ELF-1 (cell line): Measurements from ENCODE around the gene PLA2G15.
"Not testable (repeated sequence)": the region's sequence is repeated elsewhere in the genome, so short reads cannot be mapped to it uniquely, and the experiment has no call there.

Experiments
- DNase-seq: peaks from one replicate; pipeline ENCODE4 v3.0.0-alpha.2; 2016; ENCODE audit warnings: low read depth, low spot score

PLA2G15 gene

DNA sequence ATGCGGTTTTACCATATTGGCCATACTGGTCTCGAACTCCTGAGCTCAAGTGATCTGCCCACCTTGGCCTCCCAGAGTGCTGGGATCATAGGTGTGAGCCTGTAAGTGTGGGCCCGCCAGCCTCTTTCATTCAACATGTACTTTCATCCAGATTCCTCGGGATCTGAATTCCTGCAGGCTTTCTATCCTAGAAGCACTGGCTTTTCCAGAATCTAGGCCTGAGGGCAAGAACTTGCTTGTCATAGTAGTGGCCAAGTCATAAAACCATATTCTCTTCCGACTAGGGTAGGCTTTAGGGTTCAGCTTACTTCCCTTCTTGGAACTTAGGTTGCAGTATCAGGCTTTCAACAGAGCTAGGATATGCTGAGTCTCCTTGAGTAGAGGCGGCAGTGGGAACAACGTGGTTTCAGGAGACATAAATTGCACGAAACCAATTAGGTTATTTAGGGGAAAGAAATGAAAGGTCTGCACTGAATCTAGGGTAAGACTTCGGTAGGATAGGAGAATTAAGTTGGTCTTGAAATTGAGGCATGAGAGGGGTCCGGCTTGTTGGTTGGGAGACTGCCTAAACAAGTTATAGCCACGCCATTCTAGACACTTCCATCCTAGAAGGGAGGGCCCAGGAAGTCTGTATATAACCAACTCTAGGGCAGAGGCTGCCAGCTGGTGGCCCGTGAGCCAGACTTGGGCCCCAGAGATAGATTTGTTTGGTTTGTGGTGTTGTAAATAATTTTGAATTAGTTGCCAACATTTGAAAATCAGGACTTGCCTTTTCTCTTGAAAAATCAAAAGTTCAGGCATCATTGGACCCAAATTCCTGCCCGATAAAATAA is 34.8 kb downstream of the PLA2G15 start:
- DNase-seq, result no peak

DNA sequence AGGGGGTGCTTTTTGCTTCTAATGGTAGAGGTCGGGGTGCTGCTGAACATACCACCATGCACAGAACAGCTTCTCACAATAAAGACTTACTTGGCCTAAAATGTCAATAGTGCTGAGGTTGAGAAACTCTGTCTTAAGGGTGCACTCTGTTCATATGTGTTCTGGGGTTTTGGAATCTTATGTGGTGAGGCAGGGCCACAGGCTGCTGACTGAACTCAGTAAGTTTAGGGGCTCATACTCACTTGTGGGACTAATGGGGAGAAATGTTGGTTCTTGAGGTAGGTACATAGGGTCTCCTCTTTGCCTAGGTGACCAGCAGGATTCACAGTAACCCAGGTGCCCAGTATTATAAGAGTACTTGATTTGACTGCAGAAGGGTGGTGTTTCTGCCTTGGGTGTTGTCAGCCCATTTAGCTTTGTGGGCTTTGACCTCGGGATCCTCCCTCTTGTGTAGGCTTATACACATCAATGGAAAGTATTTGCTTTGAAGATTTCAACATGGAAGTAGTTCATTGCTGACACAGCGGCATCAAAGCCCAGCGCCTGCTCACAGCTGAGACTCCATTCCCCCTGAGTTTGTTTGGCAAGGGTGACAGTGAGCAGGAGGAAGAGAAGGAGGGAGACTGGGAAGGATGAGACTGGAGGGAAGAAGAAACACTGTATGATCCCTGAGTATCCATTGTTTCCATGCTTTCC is 36.3 kb downstream of the PLA2G15 start:
- DNase-seq, result no peak

DNA sequence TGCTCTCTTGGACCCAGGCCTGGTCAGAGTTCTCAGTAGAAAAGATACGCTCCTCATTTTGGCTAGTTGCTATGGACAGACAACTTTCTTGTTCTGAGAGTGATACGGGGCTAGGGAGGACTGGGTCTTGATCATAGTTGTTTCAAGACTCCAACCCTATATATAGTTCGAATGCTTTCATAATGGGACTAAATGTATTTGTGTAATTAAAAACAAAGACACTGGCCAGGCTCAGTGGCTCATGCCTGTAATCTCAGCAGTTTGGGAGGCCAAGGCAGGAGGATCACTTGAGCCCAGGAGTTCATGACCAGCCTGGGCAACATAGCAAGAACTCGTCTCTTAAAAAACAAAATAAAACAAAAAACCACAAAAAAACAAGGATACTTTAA is 36.9 kb downstream of the PLA2G15 start:
- no peak for DNase-seq

DNA sequence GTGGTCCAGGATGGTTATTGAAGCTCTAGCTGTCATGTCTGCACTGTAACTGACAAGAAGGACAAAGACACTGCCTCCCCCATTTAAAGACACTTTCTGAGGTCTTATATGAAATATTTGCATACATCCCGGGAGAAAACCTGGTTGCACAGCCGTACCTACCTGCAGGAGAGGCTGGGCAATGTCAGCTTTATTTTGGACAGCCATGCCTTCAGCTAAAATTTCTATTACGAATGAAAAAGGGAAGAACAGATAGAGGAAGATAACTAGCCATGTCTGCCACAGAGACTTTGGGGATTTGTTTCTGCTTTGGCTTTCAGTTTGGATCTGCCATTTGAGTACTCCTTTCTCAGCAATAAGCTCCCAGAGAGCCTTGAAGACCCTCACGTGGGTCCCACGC is 38.2 kb downstream of the PLA2G15 start:
- no peak for DNase-seq

DNA sequence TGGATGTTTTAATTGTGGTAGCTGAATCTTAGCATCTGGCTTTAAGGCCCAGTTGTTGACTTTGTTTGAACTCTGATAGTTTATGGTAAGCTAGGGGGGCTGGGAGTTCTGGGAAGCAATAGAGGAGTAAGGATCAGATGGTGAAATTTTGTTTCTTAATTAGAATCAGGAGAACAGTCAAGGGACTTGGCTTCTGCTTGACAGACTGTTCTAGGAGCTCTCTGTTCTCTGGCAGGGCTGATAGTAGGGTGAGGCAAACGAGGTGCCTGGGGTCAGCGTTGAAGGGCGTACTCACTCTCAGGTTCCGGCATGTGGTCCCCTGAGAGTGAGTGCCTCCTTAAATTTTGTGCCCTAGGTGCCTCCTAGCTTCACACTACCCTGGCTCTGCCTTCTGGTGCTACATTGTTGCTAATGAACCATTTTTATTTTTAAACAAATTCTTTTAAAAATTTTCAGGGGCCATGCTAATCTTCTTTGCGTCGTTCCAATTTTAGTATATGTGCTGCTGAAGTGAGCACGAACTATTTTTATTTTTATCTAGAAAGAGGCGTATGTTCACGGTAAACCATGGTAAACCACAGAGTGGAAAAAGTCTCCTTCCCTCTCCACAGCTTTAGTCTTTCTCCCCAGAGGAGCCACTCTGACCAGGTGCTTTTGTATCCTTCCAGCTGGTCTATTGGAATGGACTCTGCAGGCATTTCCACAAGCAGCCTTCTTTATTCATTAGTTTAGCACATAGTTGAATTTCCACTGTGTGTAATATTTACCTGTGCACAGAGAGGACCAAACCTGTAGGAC is 38.8 kb downstream of the PLA2G15 start:
- no peak for DNase-seq

DNA sequence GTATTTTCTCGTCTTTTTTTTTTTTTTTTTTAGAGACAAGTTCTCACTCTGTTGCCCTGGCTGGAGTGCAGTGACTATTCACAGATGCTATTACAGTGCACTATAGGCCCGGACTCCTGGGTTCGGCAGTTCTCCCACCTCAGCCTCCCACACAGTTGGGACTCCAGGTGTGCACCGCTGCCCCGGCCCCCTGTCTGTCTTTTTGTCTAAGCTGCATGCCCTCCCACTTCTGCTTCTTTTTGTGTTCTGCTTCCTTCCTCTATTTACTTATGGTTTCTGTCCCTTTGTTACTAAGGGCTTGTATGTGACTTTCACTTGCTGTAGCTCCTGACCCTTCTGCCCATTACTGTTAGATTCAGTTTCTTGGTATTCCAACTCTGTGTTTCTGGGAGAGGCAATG is 39.7 kb downstream of the PLA2G15 start:
- DNase-seq, result no peak

DNA sequence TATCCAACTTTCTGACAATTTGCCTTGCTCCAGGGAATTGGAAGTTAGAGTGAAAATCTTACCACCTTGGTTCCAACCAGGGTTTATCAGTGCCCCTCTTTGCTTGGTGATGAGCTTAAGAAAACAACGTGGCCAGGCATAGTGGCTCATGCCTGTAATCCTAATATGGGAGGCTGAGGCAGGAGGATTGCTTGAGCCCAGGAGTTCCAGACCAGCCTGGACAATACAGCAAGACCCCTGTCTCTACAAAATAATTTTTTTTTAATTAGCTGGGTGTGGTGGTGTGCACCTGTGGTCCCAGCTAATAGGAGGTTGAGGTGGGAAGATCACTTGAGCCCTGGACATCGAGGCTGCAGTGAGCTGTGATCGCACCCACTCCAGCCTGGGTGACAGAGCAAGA is 40.5 kb downstream of the PLA2G15 start:
- no peak for DNase-seq

DNA sequence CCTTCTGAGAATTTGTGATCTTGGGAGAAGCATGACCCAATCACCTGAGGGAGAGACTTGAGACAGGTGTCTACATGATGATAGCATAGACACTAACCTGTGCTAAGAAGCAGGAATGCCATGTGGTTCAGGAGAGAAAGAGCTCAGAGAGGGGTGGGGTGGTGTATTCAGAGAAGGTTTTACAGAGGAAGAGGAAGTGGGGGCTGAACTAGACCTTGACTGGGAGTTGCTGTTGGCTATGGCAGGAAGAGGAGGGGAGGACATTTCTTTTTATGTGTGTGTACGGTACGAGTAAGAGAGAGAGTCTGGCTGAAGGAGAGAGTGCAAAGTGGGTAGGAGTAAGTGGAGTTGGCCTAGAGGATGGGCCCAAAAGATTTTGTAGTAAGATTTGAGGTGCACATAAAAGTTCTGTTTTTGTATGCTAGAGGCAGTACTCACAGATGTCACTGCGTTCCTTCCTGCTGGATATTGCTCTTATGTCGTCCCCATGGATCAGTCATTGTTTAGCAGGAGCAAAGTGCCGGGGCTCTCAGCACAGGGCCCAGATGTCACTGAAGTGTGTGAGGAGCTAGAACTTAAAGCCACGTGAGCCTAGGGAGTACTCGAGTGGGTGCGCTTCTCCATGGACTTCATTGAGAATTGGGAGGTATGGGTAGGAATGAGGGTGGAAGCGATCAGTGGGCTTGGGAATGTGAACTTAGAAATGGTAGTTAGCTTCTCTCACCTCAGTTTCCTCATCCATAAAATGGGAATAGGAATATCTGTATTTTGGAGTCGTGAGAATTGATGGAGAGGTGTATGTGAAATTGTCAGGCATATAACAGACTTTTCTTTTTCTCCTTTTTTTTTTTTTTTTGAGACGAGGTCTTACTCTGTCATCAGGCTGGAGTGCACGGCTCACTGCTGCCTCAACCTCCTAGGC is 41.2 kb downstream of the PLA2G15 start:
- no peak for DNase-seq

DNA sequence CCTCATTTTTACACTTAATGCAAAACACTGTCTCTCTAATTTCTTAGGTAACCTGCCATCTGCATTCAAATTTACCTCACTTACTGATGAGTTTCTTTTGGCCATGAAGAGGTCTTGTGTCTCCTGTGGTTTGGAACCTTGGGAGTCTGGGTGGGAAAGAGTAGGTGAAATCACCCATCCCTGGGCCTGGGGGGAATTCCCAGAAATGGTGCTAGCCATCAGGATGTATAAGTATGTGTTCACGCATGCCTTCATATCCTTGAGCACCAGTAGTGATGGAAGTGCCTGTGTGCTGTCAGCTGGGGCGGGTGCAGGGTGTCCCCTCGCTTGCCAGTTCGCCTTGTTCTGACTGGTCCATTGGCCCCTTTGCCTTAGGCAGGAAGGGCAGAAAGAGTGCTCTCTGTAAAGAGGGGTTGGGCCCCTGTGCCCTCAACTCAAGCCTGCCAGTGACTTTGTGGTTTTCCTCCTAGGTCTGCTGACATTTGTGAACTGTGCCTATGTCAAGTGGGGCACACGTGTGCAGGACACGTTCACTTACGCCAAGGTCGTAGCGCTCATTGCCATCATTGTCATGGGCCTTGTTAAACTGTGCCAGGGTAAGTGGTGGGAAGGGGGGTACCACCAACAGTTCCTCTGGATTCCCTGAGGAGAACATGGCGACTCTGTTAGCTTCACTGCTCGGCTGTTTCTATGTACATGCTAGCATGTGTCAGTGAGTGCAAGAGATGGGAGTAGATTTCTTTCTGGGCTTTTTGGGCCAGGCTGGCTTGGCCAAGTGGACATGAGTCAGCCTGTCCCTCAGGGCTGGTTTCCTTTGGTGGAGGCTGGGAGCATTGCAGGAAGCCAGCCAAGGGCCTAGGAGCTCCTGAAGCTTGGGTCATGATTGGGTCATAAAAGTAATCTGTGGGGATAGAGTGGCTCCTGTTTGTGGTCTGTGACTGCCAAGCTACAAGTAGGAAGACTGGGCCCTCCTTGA is 42.4 kb downstream of the PLA2G15 start:
- no peak for DNase-seq

DNA sequence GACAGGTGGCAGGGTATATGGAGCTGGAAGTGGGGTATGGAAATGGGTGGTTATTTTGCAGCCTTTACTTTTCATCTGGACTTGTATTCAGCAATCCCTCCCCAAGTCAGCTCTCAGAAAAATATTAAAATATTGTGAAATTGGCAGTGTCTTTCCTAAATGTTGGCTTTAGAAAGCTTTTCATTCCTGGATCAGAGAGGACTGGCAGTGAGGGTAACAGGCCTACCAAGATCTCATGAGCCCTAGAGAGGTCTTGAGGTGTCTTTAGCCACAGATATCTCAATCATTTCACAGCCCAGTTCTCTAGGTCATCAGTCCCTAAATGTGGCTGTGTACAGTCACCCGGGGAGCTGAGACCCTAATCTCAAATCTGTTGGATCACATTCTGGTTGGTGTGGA is 43.1 kb downstream of the PLA2G15 start:
- DNase-seq, result no peak

DNA sequence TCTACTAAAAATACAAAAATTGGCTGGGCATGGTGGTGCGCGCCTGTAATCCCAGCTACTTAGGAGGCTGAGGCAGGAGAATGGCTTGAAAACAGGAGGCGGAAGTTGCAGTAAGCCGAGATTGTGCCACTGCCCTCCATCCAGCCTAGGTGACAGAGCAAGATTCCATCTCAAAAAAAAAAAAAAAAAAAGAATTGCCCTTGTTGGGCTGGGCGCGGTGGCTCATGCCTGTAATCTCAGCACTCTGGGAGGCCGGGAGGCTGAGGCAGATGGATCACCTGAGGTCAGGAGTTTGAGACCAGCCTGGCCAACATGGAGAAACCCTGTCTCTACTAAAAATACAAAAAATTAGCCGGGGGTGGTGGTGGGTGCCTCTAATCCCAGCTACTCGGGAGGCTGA is 43.6 kb downstream of the PLA2G15 start:
- not testable (repeated sequence) for DNase-seq

DNA sequence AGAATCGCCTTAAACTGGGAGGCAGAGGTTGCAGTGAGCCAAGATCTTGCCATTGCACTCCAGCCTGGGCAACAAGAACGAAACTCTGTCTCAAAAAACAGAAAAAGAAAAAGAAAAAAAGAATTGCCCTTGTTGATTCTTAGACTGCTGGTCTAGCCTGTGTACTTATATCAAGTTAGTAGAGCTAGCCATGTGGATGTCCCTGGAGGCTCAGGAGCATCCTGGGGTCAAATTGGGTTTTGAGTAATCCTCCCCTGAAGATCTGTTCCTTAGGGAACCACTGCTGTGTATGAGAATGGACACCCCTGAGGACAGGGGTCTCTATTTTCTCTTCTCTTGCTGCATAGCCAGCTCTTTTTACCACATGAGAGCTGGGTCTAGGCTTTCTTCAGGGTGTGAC is 44.0 kb downstream of the PLA2G15 start:
- DNase-seq, result no peak

DNA sequence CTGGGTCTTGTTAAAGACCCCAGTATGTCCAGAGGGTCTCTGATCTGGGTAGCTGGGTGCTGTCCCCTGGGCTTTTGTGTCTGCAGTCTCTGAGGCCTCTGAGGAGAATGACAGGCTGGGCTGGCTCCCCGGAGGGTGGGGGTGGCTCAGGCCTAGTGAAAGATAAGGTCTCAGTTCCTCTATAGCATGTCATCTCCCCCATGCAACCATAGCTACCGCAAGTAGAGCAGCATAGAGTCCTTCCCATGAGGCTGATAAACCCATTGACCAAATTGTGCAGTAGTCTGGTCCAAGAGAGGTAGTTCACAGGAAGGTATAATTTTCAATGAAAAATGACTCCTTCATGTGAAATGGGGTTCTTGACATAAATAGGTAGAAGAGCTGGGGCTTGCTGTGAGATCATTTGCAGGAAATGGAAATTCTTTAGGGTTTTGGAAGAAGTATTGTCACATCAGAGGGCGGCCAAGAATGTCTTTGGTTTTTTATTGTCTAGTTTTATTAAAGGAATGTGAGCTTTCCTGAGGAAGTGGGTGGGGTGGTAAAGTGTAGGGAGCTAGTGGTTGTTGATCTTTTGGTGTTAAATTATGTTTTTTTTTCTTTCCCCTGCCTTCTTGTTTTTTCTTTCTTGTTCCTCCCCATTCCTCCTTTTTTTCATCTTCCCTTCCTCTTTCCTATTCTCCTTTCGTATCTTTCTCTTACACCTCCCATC is 44.6 kb downstream of the PLA2G15 start:
- DNase-seq, result no peak

DNA sequence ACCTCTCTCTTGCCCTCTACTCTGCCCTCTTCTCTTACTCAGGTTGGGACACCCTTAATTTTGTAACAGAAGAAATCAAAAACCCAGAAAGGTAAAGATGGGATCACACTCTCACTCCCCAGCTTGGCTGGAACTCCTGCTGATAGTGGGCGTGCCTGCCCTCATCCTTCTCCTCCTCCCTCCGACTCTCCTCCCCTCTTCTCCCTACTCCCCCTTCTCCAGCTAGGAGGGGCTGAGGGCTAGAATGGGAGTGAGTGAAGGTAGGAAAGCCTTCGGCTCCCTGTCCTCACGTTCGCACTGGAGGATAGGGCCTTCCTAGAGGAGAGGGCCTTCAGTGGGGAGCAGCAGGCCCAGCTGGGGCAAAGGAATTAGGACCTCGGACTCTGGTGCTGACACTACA is 45.3 kb downstream of the PLA2G15 start:
- DNase-seq, result no peak

DNA sequence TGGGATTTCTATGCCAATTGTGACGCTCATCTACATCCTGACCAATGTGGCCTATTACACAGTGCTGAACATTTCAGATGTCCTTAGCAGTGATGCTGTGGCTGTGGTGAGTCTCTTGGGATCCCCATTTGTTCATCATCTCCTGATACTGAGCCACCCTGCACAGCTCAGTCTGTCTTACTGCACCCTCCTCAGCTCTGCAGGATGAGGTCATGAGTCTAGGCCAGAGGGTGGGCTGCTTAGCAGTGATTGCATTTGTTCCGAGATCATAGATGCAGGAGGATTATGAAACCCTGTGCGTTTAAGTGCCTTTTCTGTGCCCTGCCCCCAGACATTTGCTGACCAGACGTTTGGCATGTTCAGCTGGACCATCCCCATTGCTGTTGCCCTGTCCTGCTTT is 46.1 kb downstream of the PLA2G15 start:
- DNase-seq, result no peak

DNA sequence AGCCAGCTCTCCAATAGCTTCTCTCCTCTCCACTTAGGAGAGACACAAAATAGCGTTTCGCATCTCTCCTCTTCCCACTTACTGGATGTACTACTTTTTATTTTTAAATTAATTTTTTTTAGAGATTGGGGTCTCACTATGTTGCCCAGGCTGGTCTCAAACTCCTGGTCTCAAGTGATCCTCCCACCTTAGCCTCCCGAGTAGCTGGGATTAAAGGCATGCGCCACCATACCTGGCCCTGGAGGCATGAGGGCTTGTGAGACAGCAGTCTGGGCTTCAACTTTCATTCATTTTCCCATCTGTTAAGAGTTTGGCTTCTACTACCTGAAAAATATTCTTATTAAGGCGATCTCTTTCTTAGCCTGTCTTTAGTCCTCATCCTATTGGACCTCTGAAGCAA is 47.3 kb downstream of the PLA2G15 start:
- no peak for DNase-seq

DNA sequence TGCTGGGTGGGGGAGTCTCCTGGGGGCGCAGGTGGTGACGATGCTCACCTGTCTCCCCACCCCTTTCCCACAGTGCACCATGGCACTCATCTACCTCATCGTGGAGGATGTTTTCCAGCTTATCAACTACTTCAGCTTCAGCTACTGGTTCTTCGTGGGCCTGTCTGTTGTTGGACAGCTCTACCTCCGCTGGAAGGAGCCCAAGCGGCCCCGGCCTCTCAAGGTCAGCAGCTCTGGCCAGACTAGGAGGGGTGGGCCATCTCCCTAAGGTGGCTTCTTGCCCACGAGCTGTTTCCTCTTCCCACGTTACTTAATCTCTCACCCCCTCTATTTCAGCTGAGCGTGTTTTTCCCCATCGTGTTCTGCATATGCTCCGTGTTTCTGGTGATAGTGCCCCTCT is 51.1 kb downstream of the PLA2G15 start:
- DNase-seq, result no peak

DNA sequence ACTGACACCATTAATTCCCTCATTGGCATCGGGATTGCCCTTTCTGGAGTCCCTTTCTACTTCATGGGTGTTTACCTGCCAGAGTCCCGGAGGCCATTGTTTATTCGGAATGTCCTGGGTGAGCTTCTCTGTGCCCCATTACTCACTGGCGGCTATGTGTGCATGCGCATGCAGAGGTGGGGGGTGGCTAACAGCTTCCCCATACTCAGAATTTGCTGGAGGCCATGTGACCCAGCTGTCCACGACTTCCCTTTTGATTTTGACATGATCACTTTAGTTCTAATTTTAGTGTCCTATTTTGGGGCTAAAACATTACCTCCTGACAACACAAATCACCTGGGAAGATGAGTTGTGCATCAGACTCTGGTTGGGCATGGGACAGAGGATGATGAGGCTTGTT is 51.5 kb downstream of the PLA2G15 start:
- DNase-seq, result no peak

DNA sequence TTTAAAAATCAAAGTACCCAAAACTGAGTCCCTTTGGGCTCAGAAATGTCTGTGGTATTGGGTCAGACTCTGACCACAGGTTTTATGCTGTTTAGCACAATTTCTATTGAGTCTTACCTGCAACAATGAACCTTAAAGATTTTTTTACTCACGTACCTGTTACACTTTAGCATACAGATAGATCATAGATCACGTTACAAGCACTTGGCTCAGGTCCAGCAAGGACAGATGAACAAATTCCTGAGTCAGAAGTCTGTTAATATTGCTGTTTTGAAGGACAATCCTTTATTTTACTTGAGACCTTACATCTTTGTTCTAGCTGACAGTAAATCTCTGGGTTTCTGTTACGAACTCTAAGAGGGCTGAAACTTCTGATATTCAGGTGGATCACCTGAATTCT is 52.7 kb downstream of the PLA2G15 start:
- no peak for DNase-seq

DNA sequence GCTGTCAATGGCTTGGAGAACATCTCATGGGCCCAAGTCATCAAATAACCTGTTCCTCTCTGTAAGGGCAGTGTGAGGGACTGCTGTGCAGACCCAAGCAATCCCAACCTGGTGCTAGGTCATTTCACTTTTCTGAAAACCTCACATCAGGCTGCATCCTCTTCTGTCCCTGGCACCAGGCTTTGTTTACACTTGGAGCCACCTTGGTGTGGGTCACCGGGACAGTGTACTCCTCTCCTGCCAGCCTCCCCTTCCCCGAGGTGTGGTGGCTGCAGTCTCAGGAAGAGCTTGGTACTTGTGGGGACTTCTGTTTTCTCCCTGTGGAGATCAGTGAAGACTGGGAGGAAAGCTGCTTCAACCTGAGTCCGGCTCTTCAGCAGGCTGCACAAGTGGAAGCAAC is 53.1 kb downstream of the PLA2G15 start:
- DNase-seq, result no peak
